ENCODE measurements around the gene MSL2.
"Not testable (repeated sequence)": the region's sequence is repeated elsewhere in the genome, so short reads cannot be mapped to it uniquely, and the experiment has no call there.

MSL2 gene

DNA sequence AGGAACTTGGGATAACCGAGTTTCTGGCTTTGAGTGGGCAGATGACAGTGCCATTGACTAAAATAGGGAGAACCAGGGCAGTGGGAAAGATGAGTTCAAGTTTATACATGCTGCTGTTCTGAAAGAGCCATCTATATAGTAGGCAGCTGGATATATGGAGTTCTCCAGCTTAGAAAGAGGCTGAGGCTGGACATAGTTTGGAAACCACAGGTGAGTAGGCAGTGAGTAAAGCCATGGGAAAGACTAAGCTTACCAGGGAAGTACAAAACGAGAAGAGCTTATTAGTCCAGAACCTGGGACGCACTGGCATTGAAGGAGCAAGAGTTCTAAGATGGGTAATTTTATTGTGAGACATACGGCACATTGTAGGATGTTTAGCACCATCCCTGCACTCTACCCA, 54.2 kb downstream of the MSL2 start:
- DNase-seq (ENCODE audit: low read depth): no peak

DNA sequence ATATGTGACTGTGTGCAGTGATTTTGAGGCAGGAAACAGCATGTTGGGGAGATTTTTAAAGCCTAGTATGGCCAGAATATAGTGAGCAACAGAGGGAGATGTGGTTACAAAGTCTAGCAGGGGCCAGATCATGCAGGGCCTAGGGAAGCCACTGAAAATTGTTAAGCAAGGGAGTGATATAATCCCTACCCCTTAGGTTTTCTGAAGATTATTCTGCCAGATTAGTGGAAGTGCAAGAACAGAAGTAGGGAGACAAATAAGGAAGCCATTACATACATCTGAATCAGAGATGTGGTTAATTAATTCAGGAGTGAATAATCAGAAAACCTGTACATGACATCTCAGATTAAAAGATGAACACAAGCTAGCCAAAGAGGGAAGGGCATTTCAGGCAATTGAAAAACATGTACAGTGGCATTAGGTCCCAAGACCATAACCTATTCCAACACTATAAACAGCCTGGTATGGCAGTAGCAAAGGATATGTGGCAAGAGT, 54.8 kb downstream of the MSL2 start:
- no peak for DNase-seq (ENCODE audit: low read depth)

DNA sequence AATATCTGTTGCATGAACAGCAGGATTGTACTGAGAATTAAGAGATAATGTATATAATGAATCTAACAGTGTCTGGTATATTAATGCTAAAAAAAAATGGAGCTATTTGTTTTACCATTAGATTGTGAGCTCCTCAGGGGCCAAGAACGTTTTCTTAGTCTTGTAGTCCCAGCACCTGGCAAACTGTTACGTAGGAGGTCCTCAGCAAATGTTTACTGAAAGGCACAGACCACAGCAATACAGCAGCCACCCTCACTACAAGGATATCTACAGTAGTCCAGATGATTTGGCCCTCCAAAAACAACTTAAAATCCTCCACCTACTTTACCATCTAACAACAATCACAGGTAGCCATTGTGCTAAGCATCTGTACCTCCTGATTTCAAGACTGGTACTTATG, 59.7 kb downstream of the MSL2 start:
- DNase-seq (ENCODE audit: low read depth): no peak

DNA sequence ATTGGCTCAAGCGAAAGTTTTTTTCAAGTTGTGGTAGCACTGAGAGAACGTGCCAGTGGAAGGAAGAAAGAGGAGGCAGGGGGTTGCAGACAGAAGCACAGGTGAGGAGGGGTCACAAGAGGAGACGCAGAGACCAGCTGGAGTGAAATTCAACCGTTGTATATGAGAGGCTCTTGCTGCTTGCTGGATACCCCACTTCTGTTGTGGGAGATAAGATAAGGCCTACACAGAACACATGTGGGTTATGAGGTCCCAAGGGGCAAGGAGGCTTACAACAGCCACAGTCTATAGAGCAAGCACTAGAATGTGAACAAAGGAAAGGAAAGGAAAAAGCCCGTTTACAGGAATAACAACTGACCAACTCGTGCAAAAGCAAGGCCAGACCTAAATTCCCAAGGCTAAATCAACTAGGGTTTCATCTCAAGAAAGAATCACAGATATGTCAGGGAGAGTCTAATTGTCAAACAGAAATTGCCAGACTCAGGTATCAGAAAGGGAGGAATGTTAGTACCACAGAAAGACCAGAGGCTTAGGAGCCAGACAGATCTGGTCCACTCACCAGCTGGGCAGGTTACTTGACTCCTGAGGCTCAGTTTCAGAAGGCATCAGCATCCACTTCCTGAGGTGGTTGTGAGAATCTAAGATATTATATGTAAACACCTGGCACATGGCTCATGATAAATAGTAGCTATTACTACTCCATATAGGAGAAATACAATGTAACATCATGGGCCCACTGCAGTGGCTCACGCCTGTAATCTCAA, 60.9 kb downstream of the MSL2 start:
- no peak for DNase-seq (ENCODE audit: low read depth)

DNA sequence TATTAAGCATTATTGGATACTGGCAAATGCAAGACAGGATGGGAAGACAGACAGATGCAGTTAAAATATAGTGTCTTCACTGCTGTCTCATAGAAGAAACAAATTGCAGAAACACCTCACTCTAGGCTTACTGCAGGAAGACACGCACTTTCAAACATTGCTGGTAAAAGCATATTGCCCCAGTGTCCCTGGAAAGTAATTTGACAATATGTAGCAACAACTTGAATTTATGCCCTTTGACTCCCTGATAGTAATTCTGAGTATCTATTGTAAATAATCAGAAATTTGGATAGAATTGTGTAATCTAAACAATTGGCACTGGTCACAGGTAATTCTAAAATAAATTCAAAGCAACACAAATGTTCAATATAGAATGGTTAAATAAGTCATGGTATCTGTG, 62.0 kb downstream of the MSL2 start:
- DNase-seq (ENCODE audit: low read depth): no peak

DNA sequence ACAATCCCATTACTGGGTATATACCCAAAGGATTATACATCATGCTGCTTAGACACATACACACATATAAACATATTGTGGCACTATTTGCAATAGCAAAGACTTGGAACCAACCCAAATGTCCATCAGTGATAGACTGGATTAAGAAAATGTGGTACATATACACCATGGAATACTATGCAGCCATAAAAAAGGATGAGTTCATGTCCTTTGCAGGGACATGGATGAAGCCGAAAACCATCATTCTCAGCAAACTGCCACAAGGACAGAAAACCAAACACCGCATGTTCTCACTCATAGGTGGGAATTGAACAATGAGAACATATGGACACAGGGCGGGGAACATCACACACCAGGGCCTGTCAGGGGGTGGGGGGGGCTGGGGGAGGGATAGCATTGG, 64.5 kb downstream of the MSL2 start:
- not testable (repeated sequence) for DNase-seq (ENCODE audit: low read depth)

DNA sequence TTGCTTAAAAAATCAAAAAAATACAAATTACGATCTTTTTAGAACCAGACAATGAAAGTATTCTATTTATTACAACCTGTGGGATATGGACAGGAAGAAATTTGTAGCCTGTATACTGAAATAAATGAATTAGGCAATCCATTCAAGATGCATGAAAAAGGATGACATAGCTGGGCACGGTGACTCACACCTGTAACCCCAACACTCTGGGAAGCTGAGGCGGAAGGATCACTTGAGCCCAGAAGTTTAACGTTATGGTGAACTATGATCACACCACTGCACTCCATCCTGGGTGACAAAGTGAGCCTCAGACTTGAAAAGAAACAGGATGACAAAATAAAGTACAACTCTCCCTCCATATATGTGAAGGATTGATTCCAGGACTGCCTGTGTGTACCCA, 74.1 kb downstream of the MSL2 start:
- DNase-seq (ENCODE audit: low read depth): no peak

DNA sequence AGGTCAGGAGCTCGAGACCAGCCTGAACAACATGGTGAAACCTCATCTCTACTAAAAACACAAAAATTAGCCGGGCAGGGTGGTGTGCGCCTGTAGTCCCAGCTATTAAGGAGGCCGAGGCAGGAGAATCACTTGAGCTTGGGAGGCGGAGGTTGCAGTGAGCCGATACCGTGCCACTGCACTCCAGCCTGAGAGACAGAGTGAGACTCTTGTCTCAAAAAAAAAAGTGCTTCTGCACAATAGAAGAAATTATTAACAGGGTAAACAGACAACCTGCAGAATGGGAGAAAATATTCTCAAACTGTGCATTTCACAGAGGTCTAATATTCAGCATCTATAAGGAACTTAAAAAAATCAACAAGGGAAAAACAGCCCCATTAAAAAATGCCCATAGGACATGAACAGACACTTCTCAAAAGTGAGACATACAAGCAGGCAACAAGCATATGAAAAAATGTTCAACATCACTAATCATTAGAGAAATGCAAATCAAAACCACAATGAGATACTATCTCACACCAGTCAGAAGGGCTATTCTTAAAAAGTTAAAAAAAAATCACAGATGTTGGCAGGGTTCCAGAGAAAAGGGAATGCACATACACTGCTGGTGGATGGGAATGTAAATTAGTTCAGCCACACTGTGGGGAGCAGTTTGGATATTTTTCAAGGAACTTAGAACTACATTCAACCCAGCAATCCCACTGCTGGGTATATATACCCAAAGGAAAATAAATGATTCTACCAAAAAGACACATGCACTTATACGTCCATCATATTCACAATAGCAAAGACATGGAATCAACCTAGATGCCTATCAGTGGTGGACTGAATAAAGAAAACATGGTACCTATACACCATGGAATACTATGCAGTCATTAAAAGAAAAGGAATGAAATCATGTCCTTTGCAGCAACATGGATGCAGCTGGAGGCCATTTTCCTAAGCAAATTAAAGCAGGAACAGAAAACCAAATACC, 75.5 kb downstream of the MSL2 start:
- DNase-seq (ENCODE audit: low read depth): no peak

DNA sequence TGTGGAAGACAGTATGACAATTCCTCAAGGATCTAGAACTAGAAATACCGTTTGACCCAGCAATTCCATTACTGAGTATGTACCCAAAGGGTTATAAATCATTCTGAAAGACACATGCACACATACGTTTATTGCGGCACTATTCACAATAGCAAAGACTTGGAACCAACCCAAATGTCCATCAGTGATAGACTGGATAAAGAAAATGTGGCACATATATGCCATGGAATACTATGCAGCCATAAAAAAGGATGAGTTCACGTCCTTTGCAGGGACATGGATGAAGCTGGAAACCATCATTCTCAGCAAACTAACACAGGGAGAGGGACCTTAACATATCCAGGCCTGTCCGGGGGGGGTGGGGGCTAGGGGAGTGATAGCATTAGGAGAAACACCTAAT, 76.4 kb downstream of the MSL2 start:
- not testable (repeated sequence) for DNase-seq (ENCODE audit: low read depth)

DNA sequence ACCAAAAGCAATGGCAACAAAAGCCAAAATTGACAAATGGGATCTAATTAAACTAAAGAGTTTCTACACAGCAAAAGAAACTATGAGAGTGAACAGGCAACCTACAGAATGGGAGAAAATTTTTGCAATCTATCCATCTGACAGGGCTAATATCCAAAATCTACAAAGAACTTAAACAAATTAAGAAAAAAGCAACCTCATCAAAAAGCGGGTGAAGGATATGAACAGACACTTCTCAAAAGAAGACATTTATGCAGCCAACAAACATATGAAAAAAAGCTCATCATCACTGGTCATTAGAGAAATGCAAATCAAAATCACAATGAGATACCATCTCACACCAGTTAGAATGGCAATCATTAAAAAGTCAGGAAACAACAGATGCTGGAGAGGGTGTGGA, 76.8 kb downstream of the MSL2 start:
- not testable (repeated sequence) for DNase-seq (ENCODE audit: low read depth)

DNA sequence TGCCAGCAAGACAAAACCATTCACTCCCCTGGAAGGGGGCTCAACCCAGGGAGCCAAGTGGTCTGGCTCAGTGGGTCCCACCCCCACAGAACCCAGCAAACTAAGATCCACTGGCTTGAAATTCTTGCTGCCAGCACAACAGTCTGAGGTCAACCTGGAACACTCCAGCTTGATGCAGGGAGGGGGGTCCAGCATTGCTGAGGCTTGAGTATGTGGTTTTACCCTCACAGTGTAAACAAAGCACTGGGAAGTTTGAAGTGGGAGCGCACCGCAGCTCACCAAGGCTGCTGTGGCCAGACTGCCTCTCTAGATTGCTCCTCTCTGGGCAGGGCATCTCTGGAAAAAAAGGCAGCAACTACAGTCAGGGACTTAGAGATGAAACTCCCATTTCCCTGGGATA, 81.7 kb downstream of the MSL2 start:
- DNase-seq (ENCODE audit: low read depth): no peak

DNA sequence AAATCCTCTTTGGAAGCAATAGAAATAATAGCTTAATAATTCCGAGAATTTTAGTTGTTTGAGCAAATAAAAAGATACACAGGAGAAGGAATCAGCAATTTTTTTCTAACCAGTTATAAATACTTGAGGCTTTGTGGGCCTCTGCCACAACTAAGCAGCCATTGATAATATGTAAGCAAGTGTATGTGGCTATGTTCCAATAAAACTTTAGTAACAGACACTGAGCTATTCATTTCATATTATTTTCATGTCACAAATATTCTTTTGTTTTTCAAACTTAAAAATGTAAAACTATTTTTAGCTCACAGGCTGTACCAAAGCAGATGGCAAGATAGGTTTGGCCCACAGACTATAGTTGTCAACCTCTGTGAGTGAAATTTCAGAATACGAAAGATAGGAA, 85.7 kb downstream of the MSL2 start:
- no peak for DNase-seq (ENCODE audit: low read depth)

DNA sequence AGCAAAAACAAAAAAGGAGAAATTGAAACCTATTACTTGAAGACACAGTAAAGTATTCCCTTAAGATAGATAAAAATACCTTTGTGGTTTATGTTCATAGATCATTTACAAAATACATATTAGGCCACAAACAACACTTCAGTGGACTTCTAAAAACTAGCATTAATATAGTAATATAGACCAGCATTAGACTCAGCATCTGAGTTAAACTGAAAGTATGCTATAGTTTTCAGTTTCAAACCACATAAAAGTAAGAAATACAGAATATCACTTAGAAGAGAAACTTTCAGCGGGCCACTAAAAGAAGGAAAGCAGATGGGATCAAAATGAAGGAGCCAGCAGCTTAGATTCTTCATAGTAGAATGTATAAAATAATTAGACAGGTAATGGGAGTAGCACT, 86.6 kb downstream of the MSL2 start:
- DNase-seq (ENCODE audit: low read depth): no peak

DNA sequence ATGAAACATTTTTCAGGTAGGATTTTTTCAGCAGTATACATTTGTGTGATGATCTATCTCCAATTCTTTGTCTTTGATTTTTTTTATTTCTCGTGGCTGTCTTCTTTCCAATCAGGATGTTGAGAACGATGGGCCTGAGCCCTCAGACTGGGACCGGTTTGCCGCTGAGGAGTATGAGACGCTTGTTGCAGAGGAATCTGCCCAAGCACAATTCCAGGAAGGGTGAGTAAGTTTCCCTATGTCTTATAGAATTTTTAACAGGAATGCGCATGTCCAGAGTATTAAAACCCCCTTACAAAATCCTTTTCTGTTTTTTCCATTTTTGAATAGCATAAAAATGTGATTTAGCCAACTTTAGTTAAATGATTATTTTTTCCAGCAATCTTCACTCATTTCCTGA, 90.0 kb downstream of the MSL2 start:
- DNase-seq (ENCODE audit: low read depth): no peak

DNA sequence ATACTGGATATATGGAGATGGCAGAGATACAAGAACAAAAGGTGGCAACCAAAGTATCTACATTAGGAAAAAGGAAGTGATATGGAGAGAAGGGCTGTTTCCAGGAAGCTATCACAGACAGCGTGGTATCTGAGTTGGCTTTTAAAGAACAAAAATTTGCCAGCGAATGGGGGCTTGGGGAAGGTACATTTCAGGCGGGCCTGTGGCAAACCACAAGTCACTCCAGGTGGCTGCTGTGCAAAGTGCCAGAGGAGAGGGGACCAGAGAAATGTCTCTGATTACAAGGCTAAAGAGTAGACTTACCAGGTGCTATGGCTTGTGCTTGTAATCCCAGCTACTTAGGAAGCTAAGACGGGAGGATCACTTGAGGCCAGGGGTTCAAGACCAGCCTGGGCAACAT, 91.1 kb downstream of the MSL2 start:
- DNase-seq (ENCODE audit: low read depth): no peak
